Body of pancreas (tissue), 4 donors: Measurements from ENCODE around the gene RYR3. TPM values are rescaled to one million over a fixed set of nuclear protein-coding genes. Genes with fewer than 3 reads are reported as not detected.

Source experiments
- ATAC-seq: fragments of 150-250 bp; one replicate; pipeline ENCODE4 v1.9.1; 2016
- DNase-seq, 4 donors: peaks; one replicate each; pipeline ENCODE4 v3.0.0-alpha.2; 2019
- H3K27ac ChIP-seq, 4 donors: fragments of 200-600 bp; sonication (generic); 1 replicate in 3 of 4; 2 replicates in 1 of 4; pipeline versions ENCODE4 v1.5.1 to v1.6.1; 2016 to 2019; ENCODE audit warnings: mild to moderate bottlenecking in 1 of 4, mixed read lengths in 1 of 4, moderate library complexity in 1 of 4
- H3K27me3 ChIP-seq, 2 donors: fragments of 200-600 bp; sonication (generic); one replicate each; pipeline ENCODE4 v1.6.0; 2016; ENCODE audit warnings: mild to moderate bottlenecking in 1 of 2
- H3K36me3 ChIP-seq, 2 donors: fragments of 200-600 bp; sonication (generic); replicated peaks in 1 of 2; 2 replicates each; pipeline ENCODE4 v1.5.1; 2016; ENCODE audit warnings: low read depth in 2 of 2; ENCODE audit not compliant: insufficient read depth in 1 of 2
- H3K4me1 ChIP-seq: fragments of 200-600 bp; sonication (generic); one replicate; pipeline ENCODE4 v1.6.0; 2016
- H3K4me3 ChIP-seq, 2 donors: fragments of 200-600 bp; sonication (generic); 1 replicate in 1 of 2; 2 replicates in 1 of 2; pipeline ENCODE4 v1.5.1; 2016 to 2019
- H3K9me3 ChIP-seq, 3 donors: fragments of 200-600 bp; sonication (generic); 1 replicate in 2 of 3; 2 replicates in 1 of 3; pipeline ENCODE4 v1.5.1; 2016
- POLR2A ChIP-seq, 3 donors: fragments of 450-650 bp; IDR thresholded peaks; one replicate each; pipeline ENCODE4 v1.6.1; 2016; ENCODE audit warnings: antibody characterized with exemption in 3 of 3, mild to moderate bottlenecking in 2 of 3
- WGBS, 2 donors: methylation state at CpG; one replicate each; pipeline ENCODE4 v1.1.5; 2017; 5-methylcytosine and 5-hydroxymethylcytosine counted together
- intact Hi-C: fragments of 100-400 bp; cut with DNase I; formaldehyde crosslinking; loops from one replicate; pipeline ENCODE4 v1.15.1; 2023
- total RNA-seq, 2 donors: library from RNA; depleted of rRNA; stranded (reverse); fragments of >200 nt; gene quantifications; one replicate each; pipeline ENCODE4 v1.1.0, GENCODE V29; 2016
- TF ChIP-seq, protein P1 (sequence below), 7 experiments: fragments of 450-650 bp in 4 of 7; fragments of 200-600 bp in 3 of 7; sonication (generic) in 3 of 7; IDR thresholded peaks; one replicate each; pipeline ENCODE4 v1.5.1; 2016 to 2019; ENCODE audit warnings: antibody characterized with exemption in 7 of 7

The RYR3 gene
- total RNA-seq, 2 donors from 2014 or later: 0.26 to 0.66 TPM

DNA sequence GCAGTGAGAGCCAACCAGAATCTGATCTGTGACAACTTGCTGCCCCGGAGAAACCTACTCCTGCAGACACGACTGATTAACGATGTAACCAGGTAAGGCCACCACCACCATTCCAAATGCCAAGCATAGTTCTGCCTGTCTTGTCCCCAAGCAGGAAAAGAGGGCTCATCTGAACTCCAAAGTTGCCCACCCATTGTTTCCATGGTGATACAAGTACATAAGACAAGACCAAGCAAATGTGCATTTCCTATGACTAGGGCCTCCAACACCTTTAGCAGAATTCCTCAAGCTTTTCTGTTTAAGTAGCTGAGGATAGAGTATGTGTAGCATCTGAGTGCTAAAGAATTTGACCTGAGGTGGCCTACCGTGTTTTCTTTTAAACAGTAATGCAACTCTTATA is 290.7 kb downstream of the RYR3 start:
- Histone ChIP-seq H3K9me3 (no peaks in the 10 kb centered on the region), H3K4me1 (no peaks in the 10 kb centered on the region), H3K36me3 (no peaks in the 10 kb centered on the region), H3K27ac (no peak overlapping the region), H3K4me3 (no peak overlapping the region), H3K27me3 (no peaks in the 10 kb centered on the region)
- DNase-seq (no peak), ATAC-seq (no peak)
- intact Hi-C loops: no loop called here
- WGBS, 2 donors: 55 to 62% methylated on average over 4 of the region's 4 CpGs
- TF ChIP-seq, protein P1, sequence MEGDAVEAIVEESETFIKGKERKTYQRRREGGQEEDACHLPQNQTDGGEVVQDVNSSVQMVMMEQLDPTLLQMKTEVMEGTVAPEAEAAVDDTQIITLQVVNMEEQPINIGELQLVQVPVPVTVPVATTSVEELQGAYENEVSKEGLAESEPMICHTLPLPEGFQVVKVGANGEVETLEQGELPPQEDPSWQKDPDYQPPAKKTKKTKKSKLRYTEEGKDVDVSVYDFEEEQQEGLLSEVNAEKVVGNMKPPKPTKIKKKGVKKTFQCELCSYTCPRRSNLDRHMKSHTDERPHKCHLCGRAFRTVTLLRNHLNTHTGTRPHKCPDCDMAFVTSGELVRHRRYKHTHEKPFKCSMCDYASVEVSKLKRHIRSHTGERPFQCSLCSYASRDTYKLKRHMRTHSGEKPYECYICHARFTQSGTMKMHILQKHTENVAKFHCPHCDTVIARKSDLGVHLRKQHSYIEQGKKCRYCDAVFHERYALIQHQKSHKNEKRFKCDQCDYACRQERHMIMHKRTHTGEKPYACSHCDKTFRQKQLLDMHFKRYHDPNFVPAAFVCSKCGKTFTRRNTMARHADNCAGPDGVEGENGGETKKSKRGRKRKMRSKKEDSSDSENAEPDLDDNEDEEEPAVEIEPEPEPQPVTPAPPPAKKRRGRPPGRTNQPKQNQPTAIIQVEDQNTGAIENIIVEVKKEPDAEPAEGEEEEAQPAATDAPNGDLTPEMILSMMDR (IDR thresholded peaks at IDR 0.05): no peak
- TF ChIP-seq POLR2A (IDR thresholded peaks at IDR 0.05): no peak

DNA sequence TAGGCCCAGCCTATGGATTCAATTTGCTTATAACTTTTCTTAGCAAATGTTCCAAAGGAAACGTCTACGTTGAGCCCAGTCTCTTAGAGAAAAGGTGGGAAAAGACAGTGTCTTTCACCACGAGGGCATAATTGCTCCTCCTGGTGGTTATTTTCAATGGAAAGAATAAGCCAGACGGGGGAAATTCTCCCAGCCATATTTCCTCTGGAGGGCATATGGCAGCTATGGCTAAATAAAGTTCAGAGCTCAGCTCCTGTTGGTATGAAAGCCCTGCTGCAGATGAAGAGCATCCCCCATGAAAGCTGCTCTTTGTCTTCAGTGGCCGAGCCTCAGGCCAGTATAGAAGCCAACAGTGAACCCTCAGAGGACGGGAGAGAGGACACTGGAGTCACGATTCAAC is 297.9 kb downstream of the RYR3 start:
- ATAC-seq (no peak), DNase-seq (no peak)
- Histone ChIP-seq H3K4me3 (no peak overlapping the region), H3K4me1 (no peaks in the 10 kb centered on the region), H3K9me3 (no peaks in the 10 kb centered on the region), H3K36me3 (no peaks in the 10 kb centered on the region), H3K27me3 (no peaks in the 10 kb centered on the region), H3K27ac (no peak overlapping the region)
- TF ChIP-seq, protein P1 (IDR thresholded peaks at IDR 0.05): peak in 1 of 7 experiments; percentile 10
- TF ChIP-seq POLR2A (IDR thresholded peaks at IDR 0.05): no peak
- 35 to 39% methylated on average over 7 of the region's 7 CpGs for WGBS, 2 donors
- intact Hi-C loops: no loop called here

DNA sequence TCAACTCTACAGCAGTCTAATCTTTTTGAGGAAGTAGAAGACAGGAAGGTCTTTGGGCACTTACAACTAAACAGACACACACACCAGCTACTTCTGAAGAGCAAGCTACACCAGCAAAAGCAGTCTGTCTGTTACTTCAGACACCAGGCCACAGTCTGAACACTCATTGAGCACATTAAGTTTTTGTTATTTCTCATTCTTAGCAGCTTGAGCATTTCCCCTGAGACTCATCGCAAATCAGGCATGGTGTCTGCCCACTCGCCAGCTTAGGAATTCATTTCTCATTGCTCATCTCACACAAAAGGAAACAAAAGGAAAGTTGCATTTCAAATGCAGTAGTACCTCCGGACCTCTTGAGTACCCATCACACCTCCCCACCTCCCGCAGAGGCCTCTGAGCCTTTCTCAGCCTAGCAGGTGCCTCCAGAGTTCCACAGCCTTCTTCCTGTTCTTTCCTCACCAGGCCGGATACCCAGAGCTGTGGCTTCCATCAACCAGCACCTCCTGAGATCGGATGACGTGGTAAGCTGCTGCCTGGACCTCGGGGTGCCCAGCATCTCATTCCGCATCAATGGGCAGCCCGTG is 302.0 kb downstream of the RYR3 start:
- ATAC-seq (no peak), DNase-seq (no peak)
- no peak for TF ChIP-seq POLR2A (IDR thresholded peaks at IDR 0.05)
- TF ChIP-seq, protein P1 (IDR thresholded peaks at IDR 0.05): no peak
- H3K9me3 ChIP-seq: no peaks in the 10 kb centered on the region
- intact Hi-C loops: no loop called here
- no peaks in the 10 kb centered on the region for H3K36me3 ChIP-seq
- H3K27ac ChIP-seq: no peak overlapping the region
- no peaks in the 10 kb centered on the region for H3K4me1 ChIP-seq
- no peaks in the 10 kb centered on the region for H3K27me3 ChIP-seq
- 54 to 62% methylated on average over 7 to 10 of the region's 10 CpGs for WGBS, 2 donors
- H3K4me3 ChIP-seq: no peak overlapping the region

DNA sequence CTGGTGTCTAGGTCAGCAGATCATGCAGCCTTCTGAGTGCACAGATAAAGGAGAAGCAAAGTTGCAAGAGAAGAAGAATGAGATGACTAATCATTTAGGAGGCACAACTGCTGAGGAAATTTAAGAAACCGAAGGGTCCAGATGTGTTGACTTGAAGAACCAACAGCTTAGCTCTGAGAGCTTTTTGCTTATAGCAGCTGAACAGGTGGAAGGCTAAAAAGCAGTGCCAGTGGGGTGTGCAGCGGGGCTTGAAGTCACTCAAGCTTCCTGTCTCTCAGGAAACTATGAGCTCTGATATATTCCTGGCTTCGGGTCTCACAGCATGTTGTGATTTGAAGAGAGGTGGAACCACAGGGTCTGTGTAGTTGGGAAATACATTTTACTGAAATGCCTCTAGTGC is 305.7 kb downstream of the RYR3 start:
- intact Hi-C loops: no loop called here
- 49 to 57% methylated on average over 3 of the region's 3 CpGs for WGBS, 2 donors
- no peak for DNase-seq

More for the DNA sequence above, 305.7 kb downstream of the RYR3 start:
- Histone ChIP-seq H3K4me3 (no peak overlapping the region), H3K4me1 (no peaks in the 10 kb centered on the region), H3K27me3 (no peaks in the 10 kb centered on the region), H3K27ac (no peak overlapping the region), H3K9me3 (no peaks in the 10 kb centered on the region), H3K36me3 (no peaks in the 10 kb centered on the region)
- TF ChIP-seq, protein P1 (IDR thresholded peaks at IDR 0.05): no peak
- no peak for TF ChIP-seq POLR2A (IDR thresholded peaks at IDR 0.05)
- no peak for ATAC-seq
